Liver (tissue), 9 donors: Measurements from ENCODE around the gene DNMT1. TPM values are rescaled to one million over a fixed set of nuclear protein-coding genes. Genes with fewer than 3 reads are reported as not detected.

Source experiments
- DNase-seq: peaks from one replicate; pipeline ENCODE4 v3.0.0-alpha.2; 2017; ENCODE audit warnings: low spot score
- H3K27ac ChIP-seq, 2 donors: one replicate each; pipeline ENCODE4 v1.7.0; 2013; ENCODE audit warnings: inconsistent platforms in 2 of 2, low read length in 2 of 2, control low read depth in 1 of 2, low read depth in 1 of 2, mild to moderate bottlenecking in 1 of 2
- H3K27me3 ChIP-seq, 4 donors: one replicate each; pipeline versions ENCODE4 v1.6.1 to v1.7.0; 2013; ENCODE audit warnings: low read length in 3 of 4, inconsistent platforms in 1 of 4, mild to moderate bottlenecking in 1 of 4, moderate library complexity in 1 of 4; ENCODE audit not compliant: control insufficient read depth in 4 of 4, insufficient read depth in 4 of 4
- H3K36me3 ChIP-seq, 4 donors: one replicate each; pipeline versions ENCODE4 v1.6.1 to v1.7.0; 2013; ENCODE audit warnings: low read length in 3 of 4, mild to moderate bottlenecking in 3 of 4, low read depth in 1 of 4, moderate library complexity in 1 of 4; ENCODE audit not compliant: control insufficient read depth in 4 of 4, insufficient read depth in 3 of 4
- H3K4me1 ChIP-seq, 4 donors: one replicate each; pipeline versions ENCODE4 v1.6.1 to v1.7.0; 2013; ENCODE audit warnings: low read length in 3 of 4, mild to moderate bottlenecking in 3 of 4, moderate library complexity in 1 of 4; ENCODE audit not compliant: control insufficient read depth in 4 of 4, insufficient read depth in 4 of 4
- H3K4me3 ChIP-seq, 3 donors: one replicate each; pipeline versions ENCODE4 v1.6.1 to v1.7.0; 2013; ENCODE audit warnings: low read length in 3 of 3, control low read depth in 1 of 3, low read depth in 1 of 3, mild to moderate bottlenecking in 1 of 3
- H3K9ac ChIP-seq, 2 donors: one replicate each; pipeline ENCODE4 v1.7.0; 2013; ENCODE audit warnings: low read length in 2 of 2, mild to moderate bottlenecking in 2 of 2, moderate library complexity in 2 of 2, control low read depth in 1 of 2, low read depth in 1 of 2
- H3K9me3 ChIP-seq, 4 donors: one replicate each; pipeline versions ENCODE4 v1.6.1 to v1.7.0; 2013; ENCODE audit warnings: low read length in 3 of 4; ENCODE audit not compliant: control insufficient read depth in 4 of 4
- ATF3 ChIP-seq: IDR thresholded peaks from 2 replicates; pipeline ENCODE4 v1.6.1; 2016; ENCODE audit warnings: antibody characterized with exemption
- CTCF ChIP-seq: fragments of 150-350 bp; IDR thresholded peaks from 2 replicates; pipeline ENCODE4 v1.5.1; 2017; ENCODE audit warnings: improper control_type of control experiment, low read depth, low read length; ENCODE audit not compliant: missing input control
- EGR1 ChIP-seq, 2 donors: IDR thresholded peaks; 2 replicates each; pipeline ENCODE4 v1.6.1; 2016 to 2018; ENCODE audit warnings: antibody characterized with exemption in 2 of 2, low read depth in 2 of 2
- FOXA1 ChIP-seq: IDR thresholded peaks from 2 replicates; pipeline ENCODE4 v1.6.1; 2016; ENCODE audit warnings: antibody characterized with exemption
- FOXA2 ChIP-seq: IDR thresholded peaks from 2 replicates; pipeline ENCODE4 v1.6.1; 2016; ENCODE audit warnings: antibody characterized with exemption
- GABPA ChIP-seq, 2 donors: IDR thresholded peaks in 1 of 2; conservative IDR thresholded peaks in 1 of 2; 2 replicates each; pipeline ENCODE4 v1.6.1; 2016; ENCODE audit warnings: antibody characterized with exemption in 2 of 2, mild to moderate bottlenecking in 1 of 2, moderate library complexity in 1 of 2
- HNF4A ChIP-seq, 2 donors: conservative IDR thresholded peaks; 2 replicates each; pipeline ENCODE4 v1.6.1; 2016; ENCODE audit warnings: antibody characterized with exemption in 2 of 2, mild to moderate bottlenecking in 2 of 2
- HNF4G ChIP-seq: IDR thresholded peaks from 2 replicates; pipeline ENCODE4 v1.6.1; 2016; ENCODE audit warnings: antibody characterized with exemption
- JUND ChIP-seq, 2 donors: IDR thresholded peaks; 2 replicates each; pipeline ENCODE4 v1.6.1; 2016; ENCODE audit warnings: antibody characterized with exemption in 2 of 2
- MAX ChIP-seq: IDR thresholded peaks from 2 replicates; pipeline ENCODE4 v1.6.1; 2016; ENCODE audit warnings: antibody characterized with exemption
- NR2F2 ChIP-seq: IDR thresholded peaks from 2 replicates; pipeline ENCODE4 v1.6.1; 2016; ENCODE audit warnings: antibody characterized with exemption
- RAD21 ChIP-seq, 2 donors: IDR thresholded peaks; 2 replicates each; pipeline ENCODE4 v1.6.1; 2016; ENCODE audit warnings: antibody characterized with exemption in 2 of 2, mild to moderate bottlenecking in 2 of 2
- REST ChIP-seq: IDR thresholded peaks from 2 replicates; pipeline ENCODE4 v1.6.1; 2016; ENCODE audit warnings: antibody characterized with exemption, mild to moderate bottlenecking
- RXRA ChIP-seq, 2 donors: IDR thresholded peaks; 2 replicates each; pipeline ENCODE4 v1.6.1; 2017 to 2018; ENCODE audit warnings: antibody characterized with exemption in 2 of 2, mild to moderate bottlenecking in 1 of 2
- SP1 ChIP-seq: IDR thresholded peaks from 2 replicates; pipeline ENCODE4 v1.6.1; 2018; ENCODE audit warnings: antibody characterized with exemption, mild to moderate bottlenecking
- TAF1 ChIP-seq: conservative IDR thresholded peaks from 2 replicates; pipeline ENCODE4 v1.6.1; 2016; ENCODE audit warnings: antibody characterized with exemption, mild to moderate bottlenecking
- YY1 ChIP-seq: IDR thresholded peaks from 2 replicates; pipeline ENCODE4 v1.6.1; 2016; ENCODE audit warnings: antibody characterized with exemption, mild to moderate bottlenecking
- ZBTB33 ChIP-seq: IDR thresholded peaks from 2 replicates; pipeline ENCODE4 v1.6.1; 2016; ENCODE audit warnings: antibody characterized with exemption
- whole genome bisulfite sequencing: extraction: QIAGEN DNeasy Blood & Tissue Kit; methylation state at CpG from one replicate; pipeline ENCODE4 v1.1.7; 2013; 5-methylcytosine and 5-hydroxymethylcytosine counted together
- polyA plus RNA-seq, 2 donors: library from polyadenylated mRNA; stranded (reverse) in 1 of 2; unstranded in 1 of 2; fragments of 200-250 nt in 1 of 2; fragments of >200 nt in 1 of 2; fragmentation: Nextera tagmentation in 1 of 2; extraction: Ambion mirVana in 1 of 2; gene quantifications; one replicate each; pipeline versions ENCODE4 v1.2.1 to v1.2.3, GENCODE V29; 2013 to 2015
- total RNA-seq, 2 donors: library from RNA; depleted of rRNA; stranded (reverse); fragments of >200 nt; gene quantifications; one replicate each; pipeline ENCODE4 v1.2.3, GENCODE V29; 2014
- donor health status: healthy.
- donor health status: healthy.
- donor health status: healthy.
- donor health status: healthy.
- donor health status: healthy.

The DNMT1 gene
- total and polyA plus RNA-seq, 4 donors: 8.7 to 47.1 (median 20.0) TPM

- no peak for DNase-seq
- Histone ChIP-seq H3K27me3 (no peaks in the 10 kb centered on the region), H3K4me3 (no peak overlapping the region), H3K27ac (no peak overlapping the region), H3K9me3 (no peaks in the 10 kb centered on the region), H3K36me3 (peaks cover 7 to 40% (median 19%) of the 10 kb centered on the region in 4 donors), H3K9ac (no peak overlapping the region), H3K4me1 (peaks cover 4 to 20% (median 12%) of the 10 kb centered on the region in 4 donors)
- WGBS: 91% methylated on average over 35 of the region's 35 CpGs
- TF ChIP-seq ATF3: no peak
- TF ChIP-seq YY1: no peak
- TF ChIP-seq REST: no peak
- no peak for TF ChIP-seq GABPA (IDR thresholded peaks at IDR 0.05 in 1 of 2, conservative IDR thresholded peaks at IDR 0.05 in 1 of 2)
- TF ChIP-seq TAF1: no peak
- no peak for TF ChIP-seq HNF4A (conservative IDR thresholded peaks at IDR 0.05)
- no peak for TF ChIP-seq CTCF
- TF ChIP-seq ZBTB33: no peak
- no peak for TF ChIP-seq FOXA2
- no peak for TF ChIP-seq NR2F2
- no peak for TF ChIP-seq HNF4G
- TF ChIP-seq SP1: no peak
- no peak for TF ChIP-seq MAX
- no peak for TF ChIP-seq RAD21 (IDR thresholded peaks at IDR 0.05)
- TF ChIP-seq FOXA1: no peak
- TF ChIP-seq JUND (IDR thresholded peaks at IDR 0.05): no peak
- TF ChIP-seq EGR1 (IDR thresholded peaks at IDR 0.05; ENCODE audit: low read depth in 2 of 2): no peak
- TF ChIP-seq RXRA (IDR thresholded peaks at IDR 0.05): no peak
These were observed 78.5 kb downstream of the DNMT1 start for GRCh38 chr19:10116085-10116865.
